Pancreas (tissue), 10 donors: ENCODE data around the gene RYR3. TPM values are rescaled to one million over a fixed set of nuclear protein-coding genes. Genes with fewer than 3 reads are reported as not detected.

ENCODE experiments used
- ATAC-seq, 4 donors: fragments of 200-7000 bp; cut with Tn5 transposase; one replicate each; pipeline versions ENCODE4 v1.8.0 to v1.9.1; 2020; ENCODE audit warnings: mild to moderate bottlenecking in 4 of 4, moderate library complexity in 4 of 4
- DNase-seq, 6 donors: peaks; one replicate each; pipeline ENCODE4 v3.0.0-alpha.2; 2020
- FAIRE-seq: peaks from 2 replicates; lab custom pipeline; 2012; peaks lifted over from hg19 to GRCh38; lab: Jason Lieb, UNC
- H3K27ac ChIP-seq, 4 donors: fragments of 200-600 bp; sonication (generic); 1 replicate in 3 of 4; 2 replicates in 1 of 4; pipeline versions ENCODE4 v1.5.0 to v1.8.0; 2020
- H3K27me3 ChIP-seq, 4 donors: fragments of 200-600 bp; one replicate each; pipeline ENCODE4 v1.8.0; 2021
- H3K36me3 ChIP-seq, 3 donors: fragments of 200-600 bp; sonication (generic) in 1 of 3; one replicate each; pipeline versions ENCODE4 v1.5.0 to v1.8.0; 2020 to 2021
- H3K4me1 ChIP-seq, 3 donors: fragments of 200-600 bp; one replicate each; pipeline ENCODE4 v1.8.0; 2021
- H3K4me3 ChIP-seq, 4 donors: fragments of 200-600 bp; sonication (generic) in 2 of 4; one replicate each; pipeline versions ENCODE4 v1.5.0 to v1.8.0; 2020 to 2021
- H3K9me3 ChIP-seq, 4 donors: fragments of 200-600 bp; one replicate each; pipeline ENCODE4 v1.8.0; 2021
- CTCF ChIP-seq, 4 donors: fragments of 200-600 bp; sonication (generic) in 3 of 4; IDR thresholded peaks; one replicate each; pipeline versions ENCODE4 v1.5.0 to v1.8.0; 2021; ENCODE audit warnings: antibody characterized with exemption in 4 of 4
- WGBS, 2 donors: extraction: QIAGEN DNeasy Blood & Tissue Kit; methylation state at CpG; one replicate each; pipeline ENCODE4 v1.1.7; 2013; 5-methylcytosine and 5-hydroxymethylcytosine counted together
- intact Hi-C, 3 donors: fragments of 100-400 bp; cut with DNase I; formaldehyde crosslinking; loops; one replicate each; pipeline versions ENCODE4 v1.11.1 to v1.14.2; 2022
- polyA plus RNA-seq, 2 donors: library from polyadenylated mRNA; stranded (reverse); fragments of 200-250 nt; gene quantifications; one replicate each; pipeline ENCODE4 v1.2.3, GENCODE V29; 2013
- total RNA-seq, 6 donors: library from RNA; stranded (reverse); fragmentation: NEBNext Ultra II Directional in 4 of 6; extraction: Animal tissue kit (Norgen Biotek cat#: 25700) in 4 of 6; gene quantifications; one replicate each; pipeline versions ENCODE4 v1.2.1 to v1.2.4, GENCODE V29; 2021 to 2023
- donor health status: healthy with polysubstance abuse.
- donor health status: DM: no; HTN: no; CAD: no; lungs with moderate emphysema.
- donor health status: DM: no; HTN: no; CAD: no.
- donor health status: control.
- donor health status: control.
- donor health status: Bipolar disorder and iron deficiency.
- donor health status: DM: yes; HTN: yes; CAD: no.
- donor health status: DM: no; HTN: no; CAD: no.
- donor health status: DM: no; HTN: no; CAD: no.
- donor health status: DM: yes; HTN: yes; CAD: no.

RYR3 gene
- total and polyA plus RNA-seq, 8 donors, result 0.03 to 0.52 (median 0.13) TPM

GRCh38 chr15:33660151-33660550 lies 349.4 kb downstream of the RYR3 start:
- no peaks in the 10 kb centered on the region for H3K9me3 ChIP-seq
- DNase-seq (no peak), FAIRE-seq (no peak), ATAC-seq (no peak)
- H3K36me3 ChIP-seq, result no peaks in the 10 kb centered on the region
- H3K4me1 ChIP-seq, result no peaks in the 10 kb centered on the region
- 78 to 87% methylated on average over 16 of the region's 16 CpGs for WGBS, 2 donors
- no peak overlapping the region for H3K27ac ChIP-seq
- intact Hi-C loops, result no loop called here
- TF ChIP-seq CTCF (IDR thresholded peaks at IDR 0.05), result no peak
- no peaks in the 10 kb centered on the region for H3K27me3 ChIP-seq
- H3K4me3 ChIP-seq, result no peak overlapping the region

- no peak for ATAC-seq
- 80 to 85% methylated on average over 14 of the region's 14 CpGs for WGBS, 2 donors
- no peaks in the 10 kb centered on the region for H3K9me3 ChIP-seq
- H3K4me1 ChIP-seq, result no peaks in the 10 kb centered on the region
- no peak for DNase-seq
- H3K27ac ChIP-seq, result no peak overlapping the region
- no peak for TF ChIP-seq CTCF (IDR thresholded peaks at IDR 0.05)
- intact Hi-C loops, result no loop called here
- H3K4me3 ChIP-seq, result no peak overlapping the region
- H3K36me3 ChIP-seq, result no peaks in the 10 kb centered on the region
- no peak for FAIRE-seq
- no peaks in the 10 kb centered on the region for H3K27me3 ChIP-seq
Observed at GRCh38 chr15:33662014-33662413, 351.2 kb downstream of the RYR3 start.

- Histone ChIP-seq H3K9me3 (no peaks in the 10 kb centered on the region), H3K27me3 (no peaks in the 10 kb centered on the region), H3K4me3 (no peak overlapping the region), H3K36me3 (no peaks in the 10 kb centered on the region), H3K27ac (no peak overlapping the region), H3K4me1 (no peaks in the 10 kb centered on the region)
- WGBS, 2 donors, result 70 to 76% methylated on average over 2 of the region's 2 CpGs
- FAIRE-seq, result no peak
- TF ChIP-seq CTCF (IDR thresholded peaks at IDR 0.05), result no peak
- no peak for DNase-seq
- intact Hi-C loops, result no loop called here
- no peak for ATAC-seq
Observed at GRCh38 chr15:33664947-33665346, 354.2 kb downstream of the RYR3 start.

- Histone ChIP-seq H3K27me3 (peaks cover 0 to 6% (median 0%) of the 10 kb centered on the region in 4 donors), H3K9me3 (no peaks in the 10 kb centered on the region), H3K4me3 (no peak overlapping the region), H3K27ac (no peak overlapping the region), H3K36me3 (no peaks in the 10 kb centered on the region), H3K4me1 (no peaks in the 10 kb centered on the region)
- WGBS, 2 donors, result 40 to 44% methylated on average over 3 of the region's 3 CpGs
- no peak for FAIRE-seq
- DNase-seq, result no peak
- no peak for ATAC-seq
- intact Hi-C loops, result no loop called here
- TF ChIP-seq CTCF (IDR thresholded peaks at IDR 0.05), result no peak
Observed at GRCh38 chr15:33670567-33670966, 359.8 kb downstream of the RYR3 start.

- peaks cover 0 to 6% (median 0%) of the 10 kb centered on the region in 4 donors for H3K27me3 ChIP-seq
- TF ChIP-seq CTCF (IDR thresholded peaks at IDR 0.05), result no peak
- FAIRE-seq, result no peak
- no peak for ATAC-seq
- intact Hi-C loops, result no loop called here
- WGBS, 2 donors, result 52 to 69% methylated on average over 5 of the region's 5 CpGs
- H3K4me1 ChIP-seq, result no peaks in the 10 kb centered on the region
- no peaks in the 10 kb centered on the region for H3K36me3 ChIP-seq
- DNase-seq, result no peak
- no peaks in the 10 kb centered on the region for H3K9me3 ChIP-seq
- H3K27ac ChIP-seq, result no peak overlapping the region
- H3K4me3 ChIP-seq, result no peak overlapping the region
Observed at GRCh38 chr15:33671456-33671855, 360.7 kb downstream of the RYR3 start.
